Kidney tubule cell (primary cell): ENCODE measurements around the gene BRICD5.
"Not testable (repeated sequence)": the region's sequence is repeated elsewhere in the genome, so short reads cannot be mapped to it uniquely, and the experiment has no call there.

Experiments used
- DNase-seq: peaks from one replicate; pipeline ENCODE4 v3.0.0-alpha.2; 2018; ENCODE audit warnings: low spot score

BRICD5 gene

GRCh38 chr16:2210386-2211365 lies at the start of gene BRICD5:
Gene BRICD5 (minus strand): TSS chr16:2210863. CDS start chr16:2210833, 30 bp downstream.
- DNase-seq: no peak

GRCh38 chr16:2260250-2260649 lies 49.6 kb upstream of the BRICD5 start:
- no peak for DNase-seq

- DNase-seq: not testable (repeated sequence)
Measured at GRCh38 chr16:2258530-2258929, 47.9 kb upstream of the BRICD5 start.

- DNase-seq: no peak
Measured at GRCh38 chr16:2257726-2258125, 47.1 kb upstream of the BRICD5 start.

- DNase-seq: no peak
Measured at GRCh38 chr16:2256531-2257140, 46.0 kb upstream of the BRICD5 start.

- no peak for DNase-seq
Measured at GRCh38 chr16:2253293-2253692, 42.6 kb upstream of the BRICD5 start.

- DNase-seq: peak; percentile 42
Measured at GRCh38 chr16:2252806-2253148, 42.1 kb upstream of the BRICD5 start.

GRCh38 chr16:2251296-2252111 lies 40.8 kb upstream of the BRICD5 start, which contains the start of gene ECI1:
Gene ECI1 (minus strand): TSS chr16:2251587. CDS start chr16:2251566, 21 bp downstream.
- DNase-seq: peak; percentile 97

- peak; percentile 57 for DNase-seq
Measured at GRCh38 chr16:2250652-2251295, 40.1 kb upstream of the BRICD5 start.

GRCh38 chr16:2246301-2246885 lies 35.7 kb upstream of the BRICD5 start:
- DNase-seq: no peak

GRCh38 chr16:2244926-2245795 lies 34.5 kb upstream of the BRICD5 start:
- no peak for DNase-seq

- DNase-seq: no peak
Measured at GRCh38 chr16:2244301-2244700, 33.6 kb upstream of the BRICD5 start.

GRCh38 chr16:2243781-2244180 lies 33.1 kb upstream of the BRICD5 start:
- no peak for DNase-seq

- no peak for DNase-seq
Measured at GRCh38 chr16:2243031-2243528, 32.4 kb upstream of the BRICD5 start.

- DNase-seq: no peak
Measured at GRCh38 chr16:2242598-2242997, 31.9 kb upstream of the BRICD5 start.

- not testable (repeated sequence) for DNase-seq
Measured at GRCh38 chr16:2240331-2240730, 29.7 kb upstream of the BRICD5 start.

- DNase-seq: no peak
Measured at GRCh38 chr16:2238838-2239675, 28.4 kb upstream of the BRICD5 start.

- no peak for DNase-seq
Measured at GRCh38 chr16:2238150-2238837, 27.6 kb upstream of the BRICD5 start.
